Measurements from ENCODE around the gene POLR2E. TPM values are rescaled to one million over a fixed set of nuclear protein-coding genes. Genes with fewer than 3 reads are reported as not detected.

POLR2E gene
- total and polyA plus RNA-seq, 9 of the 15 experiments (the other 6 are each of a cell fraction or from before 2014, with no cell fraction given), result 3.4 to 413 (median 244) TPM

GRCh38 chr19:1052349-1052975 is 42.7 kb downstream of the POLR2E start (continued):
- TF ChIP-seq ZNF766 (CRISPR knock-in tag; conservative IDR thresholded peaks at IDR 0.05) (no peak), ZNF583 (CRISPR knock-in tag; IDR thresholded peaks at IDR 0.05) (no peak), L3MBTL2 (IDR thresholded peaks at IDR 0.05) (no peak), E2F6 (IDR thresholded peaks at IDR 0.05; ENCODE audit: borderline replicate concordance in 1 of 2, extremely low read depth in 1 of 2, insufficient read depth in 1 of 2, insufficient read length in 1 of 2, low read depth in 1 of 2, low read length in 1 of 2, poor library complexity in 1 of 2, severe bottlenecking in 1 of 2) (no peak), NUFIP1 (IDR thresholded peaks at IDR 0.05; ENCODE audit: partially characterized antibody) (no peak), GATAD2B (IDR thresholded peaks at IDR 0.05; ENCODE audit: borderline replicate concordance) (no peak), ATF1 (CRISPR knock-in tag; IDR thresholded peaks at IDR 0.05) (no peak), ATF1 (tag; IDR thresholded peaks at IDR 0.05) (no peak), VEZF1 (CRISPR knock-in tag; IDR thresholded peaks at IDR 0.05) (peak; percentile 44; the same call in 1 of the 2 replicates), CHCHD3 (CRISPR knock-in tag; IDR thresholded peaks at IDR 0.05) (no peak), NR2C2 (CRISPR knock-in tag; IDR thresholded peaks at IDR 0.05) (no peak), NR2C2 (tag; IDR thresholded peaks at IDR 0.05) (no peak), KDM1A (IDR thresholded peaks at IDR 0.05) (peak in 1 of 2 experiments; percentile 71; a peak in 1 of 4 replicates), ZNF263 (CRISPR knock-in tag; IDR thresholded peaks at IDR 0.05; ENCODE audit: borderline replicate concordance) (peak; percentile 94), SIN3A (IDR thresholded peaks at IDR 0.05; ENCODE audit: borderline replicate concordance in 2 of 2, control insufficient read depth in 1 of 2, low read depth in 2 of 2, low read length in 2 of 2) (no peak), ZNF644 (tag; IDR thresholded peaks at IDR 0.05; ENCODE audit: low read depth) (no peak)

Data from K562 (cell line).